Middle frontal gyrus (tissue), 1 donor: ENCODE data around the gene PEX3.
"Not testable (repeated sequence)": the region's sequence is repeated elsewhere in the genome, so short reads cannot be mapped to it uniquely, and the experiment has no call there.

Source experiments
- DNase-seq: peaks from one replicate; pipeline ENCODE4 v3.0.0-alpha.2; 2015; ENCODE audit warnings: low spot score; ENCODE audit errors: extremely low spot score

Gene PEX3

GRCh38 chr6:143447865-143448264 is 2.7 kb upstream of the PEX3 start:
- DNase-seq = not testable (repeated sequence)

- DNase-seq = no peak
Observed at GRCh38 chr6:143449082-143449713, 1.4 kb upstream of the PEX3 start.

- DNase-seq = no peak
Observed at GRCh38 chr6:143449714-143450452, 722 bp upstream of the PEX3 start.

- no peak for DNase-seq
Observed at GRCh38 chr6:143451531-143451930, 926 bp downstream of the PEX3 start.

GRCh38 chr6:143457563-143458359 is 7.2 kb downstream of the PEX3 start:
- no peak for DNase-seq

GRCh38 chr6:143465546-143465945 is 14.9 kb downstream of the PEX3 start:
- no peak for DNase-seq

- no peak for DNase-seq
Observed at GRCh38 chr6:143468026-143468425, 17.4 kb downstream of the PEX3 start.

- DNase-seq = not testable (repeated sequence)
Observed at GRCh38 chr6:143468823-143469222, 18.2 kb downstream of the PEX3 start.

GRCh38 chr6:143471822-143472221 is 21.2 kb downstream of the PEX3 start:
- DNase-seq = no peak

- no peak for DNase-seq
Observed at GRCh38 chr6:143476545-143476944, 25.9 kb downstream of the PEX3 start.

- DNase-seq = no peak
Observed at GRCh38 chr6:143478479-143479062, 28.0 kb downstream of the PEX3 start.

- no peak for DNase-seq
Observed at GRCh38 chr6:143482593-143482992, 32.0 kb downstream of the PEX3 start.

GRCh38 chr6:143485967-143486366 is 35.4 kb downstream of the PEX3 start:
- no peak for DNase-seq

- no peak for DNase-seq
Observed at GRCh38 chr6:143486752-143487151, 36.1 kb downstream of the PEX3 start.

- no peak for DNase-seq
Observed at GRCh38 chr6:143490244-143490643, 39.6 kb downstream of the PEX3 start.

- no peak for DNase-seq
Observed at GRCh38 chr6:143490775-143491174, 40.2 kb downstream of the PEX3 start.

- DNase-seq = no peak
Observed at GRCh38 chr6:143496974-143497373, 46.4 kb downstream of the PEX3 start.

GRCh38 chr6:143498428-143498827 is 47.8 kb downstream of the PEX3 start:
- no peak for DNase-seq

- no peak for DNase-seq
Observed at GRCh38 chr6:143501851-143502250, 51.2 kb downstream of the PEX3 start.

- DNase-seq = no peak
Observed at GRCh38 chr6:143504369-143504768, 53.8 kb downstream of the PEX3 start.

- DNase-seq = no peak
Observed at GRCh38 chr6:143505111-143505510, 54.5 kb downstream of the PEX3 start.

GRCh38 chr6:143505537-143505936 is 54.9 kb downstream of the PEX3 start:
- DNase-seq = no peak
